A549 (cell line): Measurements from ENCODE around the gene TVP23A. TPM values are rescaled to one million over a fixed set of nuclear protein-coding genes. Genes with fewer than 3 reads are reported as not detected.

Source experiments
- ATAC-seq, 2 experiments: fragments of 200-7000 bp in 1 of 2; fragments of >200 bp in 1 of 2; cut with Nextera tagmentation in 1 of 2; cut with Tn5 transposase in 1 of 2; 3 replicates each; pipeline versions ENCODE4 v1.8.0 to v1.9.1; 2018 to 2020; ENCODE audit warnings: mild to moderate bottlenecking in 1 of 2, moderate library complexity in 1 of 2
- CTCF ChIA-PET: fragments of 300-600 bp; sonication (Branson Sonifier 250); formaldehyde crosslinking; extraction: SDS; loops from one replicate; lab custom pipeline; 2021; ENCODE audit warnings: antibody characterized with exemption, inconsistent platforms; lab: Yijun Ruan, JAX
- POLR2A ChIA-PET: fragments of 350-600 bp; formaldehyde crosslinking; extraction: SDS; loops from one replicate; lab custom pipeline; 2021; ENCODE audit warnings: antibody characterized with exemption, inconsistent platforms; lab: Yijun Ruan, JAX
- DNase-seq, 2 experiments: peaks; one replicate each; pipeline versions ENCODE4 v3.0.0 to v3.0.0-alpha.2; 2011 to 2016; ENCODE audit warnings: low read depth in 1 of 2, low spot score in 1 of 2
- FAIRE-seq: peaks from 2 replicates; lab custom pipeline; 2011; peaks lifted over from hg19 to GRCh38; lab: Jason Lieb, UNC
- H3K27ac ChIP-seq, 2 experiments: fragments of >200 bp; sonication (Bioruptor Twin); formaldehyde crosslinking; 3 replicates each; pipeline ENCODE4 v1.5.1; 2016 to 2017
- H3K4me1 ChIP-seq: fragments of >200 bp; sonication (Bioruptor Twin); formaldehyde crosslinking; 3 replicates; pipeline ENCODE4 v1.6.1; 2016
- H3K4me2 ChIP-seq: fragments of >200 bp; sonication (Bioruptor Twin); formaldehyde crosslinking; 3 replicates; pipeline ENCODE4 v1.6.1; 2016
- H3K4me3 ChIP-seq: fragments of >200 bp; sonication (Bioruptor Twin); formaldehyde crosslinking; 3 replicates; pipeline ENCODE4 v1.5.1; 2016
- H3K9me3 ChIP-seq: fragments of >200 bp; sonication (Bioruptor Twin); formaldehyde crosslinking; 3 replicates; pipeline ENCODE4 v1.6.1; 2016
- BCL3 ChIP-seq: fragments of >200 bp; sonication (Bioruptor Twin); formaldehyde crosslinking; IDR thresholded peaks from 3 replicates; pipeline ENCODE4 v1.6.1; 2016
- CEBPB ChIP-seq, 2 experiments: fragments of >200 bp in 1 of 2; sonication (Bioruptor Twin) in 1 of 2; formaldehyde crosslinking in 1 of 2; IDR thresholded peaks; 2 replicates each; pipeline ENCODE4 v1.6.1; 2012 to 2016
- CHD4 ChIP-seq: fragments of 200-600 bp; sonication (generic); IDR thresholded peaks from 2 replicates; pipeline ENCODE4 v1.6.1; 2016; ENCODE audit warnings: antibody characterized with exemption, mild to moderate bottlenecking, borderline replicate concordance
- CTCF ChIP-seq: fragments of >200 bp; sonication (Bioruptor Twin); formaldehyde crosslinking; IDR thresholded peaks from 3 replicates; pipeline ENCODE4 v1.5.1; 2016
- E2F6 ChIP-seq: IDR thresholded peaks from 2 replicates; pipeline ENCODE4 v1.6.1; 2012; ENCODE audit warnings: low read depth, borderline replicate concordance
- EHF ChIP-seq: fragments of 250-450 bp; sonication (Bioruptor Pico); IDR thresholded peaks from 2 replicates; pipeline ENCODE4 v1.5.0; 2020; ENCODE audit warnings: mild to moderate bottlenecking
- FOSB ChIP-seq: fragments of 250-450 bp; sonication (Bioruptor Pico); IDR thresholded peaks from 2 replicates; pipeline ENCODE4 v1.5.0; 2020; ENCODE audit warnings: mild to moderate bottlenecking, moderate library complexity
- HDAC2 ChIP-seq: fragments of 200-600 bp; sonication (generic); IDR thresholded peaks from 2 replicates; pipeline ENCODE4 v1.6.1; 2016
- HEYL ChIP-seq: fragments of 250-450 bp; sonication (Bioruptor Pico); IDR thresholded peaks from 2 replicates; pipeline ENCODE4 v1.8.0; 2021; ENCODE audit warnings: mild to moderate bottlenecking, moderate library complexity
- HMGXB4 ChIP-seq: fragments of 250-450 bp; sonication (Bioruptor Pico); IDR thresholded peaks from 2 replicates; pipeline ENCODE4 v1.5.0; 2021; ENCODE audit warnings: mild to moderate bottlenecking, moderate library complexity, borderline replicate concordance
- MAZ ChIP-seq: fragments of 150-350 bp; IDR thresholded peaks from 2 replicates; pipeline ENCODE4 v1.6.1; 2014; ENCODE audit warnings: antibody characterized with exemption, low read depth, low read length, borderline replicate concordance
- NPAS2 ChIP-seq: fragments of 250-450 bp; sonication (Bioruptor Pico); IDR thresholded peaks from 2 replicates; pipeline ENCODE4 v1.8.0; 2022; ENCODE audit warnings: mild to moderate bottlenecking, moderate library complexity, borderline replicate concordance
- NR3C1 ChIP-seq: fragments of >200 bp; sonication (Bioruptor Twin); formaldehyde crosslinking; IDR thresholded peaks from 3 replicates; pipeline ENCODE4 v1.6.1; 2017
- PHF8 ChIP-seq: fragments of 200-600 bp; sonication (generic); IDR thresholded peaks from 2 replicates; pipeline ENCODE4 v1.6.1; 2016; ENCODE audit warnings: low read depth, mild to moderate bottlenecking, antibody characterized with exemption, moderate library complexity, borderline replicate concordance
- POLR2A ChIP-seq: IDR thresholded peaks from 2 replicates; pipeline ENCODE4 v1.6.1; 2012; ENCODE audit warnings: mild to moderate bottlenecking, low read length
- RARB ChIP-seq: fragments of 250-450 bp; sonication (Bioruptor Pico); IDR thresholded peaks from 2 replicates; pipeline ENCODE4 v1.8.0; 2021; ENCODE audit warnings: mild to moderate bottlenecking, moderate library complexity
- REST ChIP-seq: fragments of 200-600 bp; sonication (generic); IDR thresholded peaks from 2 replicates; pipeline ENCODE4 v1.6.1; 2016; ENCODE audit warnings: antibody characterized with exemption, mild to moderate bottlenecking, moderate library complexity
- ZFP36 ChIP-seq: fragments of 450-650 bp; IDR thresholded peaks from 2 replicates; pipeline ENCODE4 v1.6.1; 2014; ENCODE audit warnings: borderline replicate concordance; ENCODE audit not compliant: partially characterized antibody
- WGBS: methylation state at CpG from one replicate; pipeline ENCODE4 v1.1.6; 2017; ENCODE audit errors: missing lambda C conversion rate; 5-methylcytosine and 5-hydroxymethylcytosine counted together
- polyA plus RNA-seq, 4 experiments: library from polyadenylated mRNA; depleted of rRNA in 3 of 4; stranded (reverse); fragments of >200 nt; fragmentation: RNase III in 1 of 4; extraction: RNeasy Plus Mini Kit Qiagen cat#74134 plus additional on column Dnase treatment in 1 of 4; gene quantifications; 2 replicates in 3 of 4; 3 replicates in 1 of 4; pipeline ENCODE4 v1.2.3, GENCODE V29; 2011 to 2017

TVP23A gene
- polyA plus RNA-seq, 2 of the 4 experiments (the other 2 are of a cell fraction): 0.03 TPM; not detected in 1

- no peak for TF ChIP-seq BCL3
- TF ChIP-seq HMGXB4 (CRISPR knock-in tag): no peak
- no peak for TF ChIP-seq REST
- no peak for TF ChIP-seq EHF
- TF ChIP-seq POLR2A: no peak
- TF ChIP-seq MAZ: no peak
Measured at GRCh38 chr16:10862438-10862837, 43.8 kb upstream of the TVP23A start (continued).

- DNase-seq: no peak
- TF ChIP-seq EHF (no peak), NPAS2 (CRISPR knock-in tag) (no peak), CHD4 (no peak), HEYL (CRISPR knock-in tag) (no peak), E2F6 (no peak), CEBPB (IDR thresholded peaks at IDR 0.05) (no peak), ZFP36 (no peak)
- ATAC-seq: no peak
- H3K9me3 ChIP-seq: no peaks in the 10 kb centered on the region
- POLR2A ChIA-PET: no interaction called here
- H3K4me2 ChIP-seq: no peak overlapping the region
- no peak overlapping the region for H3K4me3 ChIP-seq
- 38% methylated on average over 6 of the region's 6 CpGs for WGBS
- no peaks in the 10 kb centered on the region for H3K4me1 ChIP-seq
- H3K27ac ChIP-seq: no peak overlapping the region
- CTCF ChIA-PET: interaction anchor here (1.0 kb wide), 1 partner anchor 59 kb away, joined by 3 read pairs; no protein-coding TSS in a partner anchor
- no peak for FAIRE-seq
Measured at GRCh38 chr16:10859658-10860057, 41.1 kb upstream of the TVP23A start.

- CTCF ChIA-PET: interaction anchor here (1.0 kb wide), 1 partner anchor 60 kb away, joined by 3 read pairs; no protein-coding TSS in a partner anchor
- Histone ChIP-seq H3K9me3 (no peaks in the 10 kb centered on the region), H3K4me2 (no peak overlapping the region), H3K4me1 (no peaks in the 10 kb centered on the region), H3K27ac (no peak overlapping the region), H3K4me3 (no peak overlapping the region)
- 26% methylated on average over 2 of the region's 2 CpGs for WGBS
- FAIRE-seq (no peak), ATAC-seq (no peak), DNase-seq (no peak)
- POLR2A ChIA-PET: no interaction called here
- TF ChIP-seq HDAC2 (no peak), PHF8 (no peak), NR3C1 (no peak), RARB (CRISPR knock-in tag) (no peak), MAZ (no peak), HMGXB4 (CRISPR knock-in tag) (no peak), HEYL (CRISPR knock-in tag) (no peak), CTCF (no peak), FOSB (no peak)
Measured at GRCh38 chr16:10859020-10859419, 40.4 kb upstream of the TVP23A start.
